Raji (cell line): ENCODE data around the gene SIGLEC10.

Experiments used
- POLR2A ChIP-seq: IDR thresholded peaks from 2 replicates; pipeline ENCODE4 v1.6.1; 2011; ENCODE audit warnings: low read depth, low read length, control low read depth; ENCODE audit not compliant: insufficient read depth

Gene SIGLEC10

DNA sequence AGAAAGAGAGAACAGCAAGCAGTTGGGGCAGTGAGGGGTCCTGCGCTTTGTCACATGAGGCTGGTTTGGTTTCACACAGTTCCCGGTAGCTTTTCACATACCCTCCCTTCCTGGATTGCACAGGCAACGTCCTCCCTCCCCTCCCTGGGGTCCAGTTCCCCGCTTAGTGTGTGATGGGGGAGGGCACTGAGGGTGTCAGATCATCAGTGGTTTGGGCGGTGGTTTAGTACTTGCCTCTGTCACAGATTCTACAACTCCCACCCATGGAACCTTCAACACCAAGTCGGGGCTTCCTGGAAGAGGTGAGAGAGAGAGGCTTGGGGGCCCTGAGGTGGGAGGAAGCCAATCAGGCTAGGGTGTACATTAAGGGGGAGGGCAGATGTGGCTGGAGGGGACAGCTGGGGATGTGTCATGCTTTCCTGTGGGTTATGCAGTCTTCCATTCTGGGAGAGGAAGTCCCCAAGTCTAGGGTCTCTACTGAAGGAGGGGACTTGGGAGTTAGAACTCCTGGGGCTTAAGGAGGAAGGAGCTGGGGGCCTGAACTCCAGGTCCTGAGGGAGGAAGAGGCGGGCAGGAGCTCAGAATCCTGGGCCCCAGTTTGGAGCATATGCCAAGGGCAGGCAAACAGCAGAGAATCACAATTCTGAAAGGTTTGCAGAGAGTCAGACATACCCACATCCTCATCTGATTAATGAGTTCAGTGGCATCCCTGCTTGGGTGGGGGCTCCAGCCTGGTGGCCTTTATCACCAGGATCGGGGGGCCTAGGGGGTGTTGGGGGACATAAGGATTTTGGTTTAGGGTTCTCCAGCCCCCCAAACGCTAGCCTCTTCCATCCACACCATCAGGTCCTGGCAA, 44.6 kb downstream of the SIGLEC10 start, which contains the start of gene NKG7:
Gene NKG7, minus strand, starts transcription at position 6 of the 856 bp plus-strand sequence. CDS start 119 bp downstream, outside the sequence.
- peak; percentile 46; the same call in 1 of the 2 replicates for TF ChIP-seq POLR2A

GRCh38 chr19:51372021-51372648, 45.3 kb downstream of the SIGLEC10 start:
- peak; percentile 22 for TF ChIP-seq POLR2A

GRCh38 chr19:51371186-51371690, 46.2 kb downstream of the SIGLEC10 start:
- no peak for TF ChIP-seq POLR2A

GRCh38 chr19:51370230-51370629, 47.2 kb downstream of the SIGLEC10 start:
- TF ChIP-seq POLR2A = peak; percentile 43

- no peak; the same call in 1 of the 2 replicates for TF ChIP-seq POLR2A
Measured at GRCh38 chr19:51368366-51369282, 48.8 kb downstream of the SIGLEC10 start, which contains the start of gene CLDND2. Gene CLDND2 (minus strand): TSS chr19:51369003. CDS start chr19:51368577, 426 bp downstream.

DNA sequence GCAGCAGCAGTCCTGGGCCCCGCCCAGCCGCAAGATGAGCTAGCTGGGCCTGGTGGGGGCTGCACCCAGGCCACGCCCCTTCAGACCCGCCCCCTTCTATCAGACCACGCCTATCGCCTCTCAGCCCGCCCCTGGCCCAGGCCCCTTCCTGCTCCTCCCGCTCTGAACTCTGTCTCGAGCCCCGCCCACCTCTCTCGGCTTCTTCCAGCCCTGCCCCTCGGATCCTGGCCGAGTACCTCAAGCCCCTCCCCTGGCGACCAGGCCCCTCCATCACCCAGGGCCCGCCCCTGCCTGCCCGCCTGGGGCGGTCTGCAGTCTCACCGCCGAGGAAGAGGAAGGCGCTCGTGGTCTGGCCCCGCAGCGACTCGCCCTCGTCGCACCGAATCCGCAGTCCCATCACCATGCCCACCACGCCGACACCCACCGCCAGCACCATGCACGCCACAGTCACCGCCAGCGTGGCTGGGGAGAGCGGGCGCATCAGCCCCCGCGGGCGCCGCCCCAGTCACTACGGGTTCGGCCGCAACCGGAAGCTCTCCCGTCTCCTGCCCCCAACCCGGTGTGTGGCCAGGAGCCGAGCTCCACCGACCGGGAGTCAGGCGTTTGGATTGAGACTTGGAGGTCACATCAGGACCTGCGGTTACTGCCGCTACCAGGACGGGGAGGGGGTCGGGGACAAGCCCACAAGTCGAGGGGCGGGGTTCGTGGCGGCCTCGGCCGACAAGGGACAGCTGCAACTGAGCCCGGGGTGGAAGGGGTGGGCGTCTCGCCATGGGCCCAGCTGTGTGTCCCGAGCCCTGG, 49.7 kb downstream of the SIGLEC10 start:
- TF ChIP-seq POLR2A = peak; percentile 94

GRCh38 chr19:51367255-51367564, 50.2 kb downstream of the SIGLEC10 start:
- peak; percentile 86; the same call in 1 of the 2 replicates for TF ChIP-seq POLR2A

GRCh38 chr19:51366389-51367254, 50.8 kb downstream of the SIGLEC10 start:
- peak; percentile 99 for TF ChIP-seq POLR2A

GRCh38 chr19:51365965-51366388, 51.5 kb downstream of the SIGLEC10 start, which contains the start of gene ETFB:
Gene ETFB (minus strand): TSS chr19:51366388. CDS start chr19:51366326, 62 bp downstream.
- no peak for TF ChIP-seq POLR2A

DNA sequence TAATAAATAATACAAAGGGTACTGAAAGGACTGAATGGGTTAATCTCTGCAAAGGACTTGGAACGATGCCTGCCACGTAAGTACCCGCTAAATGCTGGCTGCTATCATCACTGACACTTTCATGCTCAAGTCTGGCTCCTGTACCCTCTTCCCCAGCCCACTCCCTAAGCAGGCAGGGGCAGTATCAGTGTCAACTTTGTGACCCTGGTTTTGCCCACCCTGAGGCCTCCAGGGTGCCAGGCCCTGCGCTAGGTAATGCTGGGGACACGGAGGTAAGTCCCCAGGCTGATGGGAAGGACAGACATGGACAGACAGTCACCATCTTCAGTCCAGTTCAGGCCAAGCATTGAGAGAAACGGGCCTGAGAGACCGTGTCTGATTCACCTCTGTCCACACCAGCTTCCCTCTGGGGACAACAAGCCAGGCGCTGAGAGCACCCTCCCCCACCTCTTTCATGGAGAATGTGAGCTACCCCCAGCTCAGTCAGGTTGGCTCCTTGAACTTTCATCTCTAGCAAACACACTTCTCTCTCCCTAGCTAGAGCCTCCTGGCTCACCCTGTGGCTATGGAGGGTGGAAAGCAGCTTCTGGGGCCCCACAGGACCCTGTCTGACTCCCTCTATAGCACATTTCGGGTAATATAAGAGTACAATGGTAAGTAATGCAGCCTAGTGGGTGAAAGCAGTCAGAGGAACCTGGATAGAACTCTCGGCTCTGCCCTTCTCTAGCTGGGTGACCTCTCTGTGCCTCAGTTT, 52.1 kb downstream of the SIGLEC10 start:
- TF ChIP-seq POLR2A = no peak

DNA sequence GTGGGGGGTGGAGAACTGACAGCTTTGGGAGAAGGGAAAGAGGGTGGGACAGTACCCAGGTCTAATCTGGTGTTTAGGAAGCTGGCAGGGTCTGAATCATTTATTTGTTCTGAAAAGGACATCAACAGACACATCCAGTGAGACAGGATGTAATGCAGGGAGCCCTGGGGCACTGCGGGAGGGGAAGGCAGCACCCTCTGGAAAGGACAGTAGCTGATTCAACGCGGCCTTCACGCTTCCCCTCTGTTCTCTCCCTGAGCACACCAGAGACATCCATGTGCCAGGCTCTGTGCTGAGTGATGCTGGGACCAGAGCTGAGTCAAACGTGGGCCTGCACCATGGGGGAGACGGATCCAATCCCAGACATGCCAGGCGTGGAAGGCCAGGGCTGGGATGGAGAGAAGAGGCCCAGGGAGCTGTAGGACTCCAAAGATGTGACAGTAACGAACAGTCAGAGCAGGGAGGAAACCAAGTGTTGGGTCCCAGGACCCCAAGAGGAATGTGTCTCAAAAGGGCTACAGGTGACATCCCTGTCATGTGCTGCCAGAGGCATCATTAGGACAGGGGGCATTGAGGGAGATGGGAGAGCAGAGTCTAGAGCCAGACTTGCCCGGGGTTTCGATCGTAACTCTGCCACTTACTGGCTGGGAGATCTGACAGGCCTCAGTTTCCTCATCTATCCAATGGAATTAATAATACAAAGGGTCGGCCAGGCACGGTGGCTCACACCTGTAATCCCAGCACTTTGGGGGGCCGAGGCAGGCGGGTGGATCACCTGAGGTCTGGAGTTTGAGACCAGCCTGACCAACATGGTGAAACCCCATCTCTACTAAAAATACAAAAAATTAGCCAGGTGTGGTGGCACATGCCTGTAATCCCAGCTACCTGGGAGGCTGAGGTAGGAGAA, 53.0 kb downstream of the SIGLEC10 start:
- TF ChIP-seq POLR2A = no peak

GRCh38 chr19:51361239-51361638, 56.2 kb downstream of the SIGLEC10 start:
- no peak for TF ChIP-seq POLR2A
